GM23248 (cell line): Measurements from ENCODE around the gene HIPK3.

ENCODE experiments used
- EZH2 ChIP-seq: fragments of 200-600 bp; sonication (generic); IDR thresholded peaks from 2 replicates; pipeline ENCODE4 v1.6.1; 2018; ENCODE audit warnings: antibody characterized with exemption, mild to moderate bottlenecking; ENCODE audit not compliant: insufficient read depth, poor library complexity, severe bottlenecking
- EZH2phosphoT487 ChIP-seq: fragments of 200-600 bp; sonication (generic); IDR thresholded peaks from 2 replicates; pipeline ENCODE4 v1.6.1; 2018; ENCODE audit warnings: antibody characterized with exemption, moderate library complexity, mild to moderate bottlenecking, low read depth; ENCODE audit not compliant: insufficient read depth

- TF ChIP-seq EZH2 = no peak
- TF ChIP-seq EZH2phosphoT487 = no peak
These were observed 139.2 kb downstream of the HIPK3 start for GRCh38 chr11:33396361-33396760.
